ENCODE results near the gene CACNB3. TPM values are rescaled to one million over a fixed set of nuclear protein-coding genes. Genes with fewer than 3 reads are reported as not detected.

The CACNB3 gene
- total RNA-seq, 1 donor: 15.2 TPM

GRCh38 chr12:48803675-48804074, 14.6 kb upstream of the CACNB3 start:
- Histone ChIP-seq H4K20me1 (ENCODE audit: insufficient read depth, low read length) (no peaks in the 10 kb centered on the region), H3K4me2 (ENCODE audit: insufficient read depth, low read length) (no peak overlapping the region), H2AFZ (ENCODE audit: low read length) (no peak overlapping the region), H3K27ac (ENCODE audit: low read depth, low read length) (no peak overlapping the region), H3K36me3 (ENCODE audit: insufficient read depth, low read length) (no peaks in the 10 kb centered on the region), H3K9me3 (ENCODE audit: low read depth, low read length) (no peaks in the 10 kb centered on the region), H3K4me1 (ENCODE audit: insufficient read depth, low read length) (no peaks in the 10 kb centered on the region), H3K4me3 (ENCODE audit: insufficient read depth, low read length) (no peak overlapping the region), H3K79me2 (ENCODE audit: insufficient read depth, low read length) (no peaks in the 10 kb centered on the region), H3K27me3 (ENCODE audit: insufficient read depth, low read length) (peaks cover 4% of the 10 kb centered on the region)
- no peak for DNase-seq (ENCODE audit: insufficient read length, low spot score, missing footprints)
- no peak for TF ChIP-seq CTCF (IDR thresholded peaks at IDR 0.05; ENCODE audit: extremely low read depth, low read depth, low read length)

- TF ChIP-seq CTCF (IDR thresholded peaks at IDR 0.05; ENCODE audit: extremely low read depth, low read depth, low read length): no peak
- Histone ChIP-seq H3K79me2 (ENCODE audit: insufficient read depth, low read length) (no peaks in the 10 kb centered on the region), H3K4me3 (ENCODE audit: insufficient read depth, low read length) (no peak overlapping the region), H3K27me3 (ENCODE audit: insufficient read depth, low read length) (no peaks in the 10 kb centered on the region), H3K36me3 (ENCODE audit: insufficient read depth, low read length) (no peaks in the 10 kb centered on the region), H3K27ac (ENCODE audit: low read depth, low read length) (no peak overlapping the region), H3K9me3 (ENCODE audit: low read depth, low read length) (no peaks in the 10 kb centered on the region), H3K4me2 (ENCODE audit: insufficient read depth, low read length) (no peak overlapping the region), H2AFZ (ENCODE audit: low read length) (no peak overlapping the region), H4K20me1 (ENCODE audit: insufficient read depth, low read length) (no peaks in the 10 kb centered on the region), H3K4me1 (ENCODE audit: insufficient read depth, low read length) (peaks cover 25% of the 10 kb centered on the region)
- DNase-seq (ENCODE audit: insufficient read length, low spot score, missing footprints): peak; percentile 41
Observed at GRCh38 chr12:48807981-48808380, 10.3 kb upstream of the CACNB3 start.

- no peaks in the 10 kb centered on the region for H4K20me1 ChIP-seq (ENCODE audit: insufficient read depth, low read length)
- H3K27ac ChIP-seq (ENCODE audit: low read depth, low read length): peak overlapping the region; percentile 79
- peak overlapping the region; percentile 68 for H3K4me2 ChIP-seq (ENCODE audit: insufficient read depth, low read length)
- peaks cover 44% of the 10 kb centered on the region for H3K4me1 ChIP-seq (ENCODE audit: insufficient read depth, low read length)
- H3K36me3 ChIP-seq (ENCODE audit: insufficient read depth, low read length): no peaks in the 10 kb centered on the region
- H3K9me3 ChIP-seq (ENCODE audit: low read depth, low read length): no peaks in the 10 kb centered on the region
- peak; percentile 95 for DNase-seq (ENCODE audit: insufficient read length, low spot score, missing footprints)
- peak overlapping the region; percentile 32 for H3K4me3 ChIP-seq (ENCODE audit: insufficient read depth, low read length)
- H2AFZ ChIP-seq (ENCODE audit: low read length): peak overlapping the region; percentile 76
- no peaks in the 10 kb centered on the region for H3K27me3 ChIP-seq (ENCODE audit: insufficient read depth, low read length)
- H3K79me2 ChIP-seq (ENCODE audit: insufficient read depth, low read length): peaks cover 10% of the 10 kb centered on the region
- TF ChIP-seq CTCF (IDR thresholded peaks at IDR 0.05; ENCODE audit: extremely low read depth, low read depth, low read length): no peak
Observed at GRCh38 chr12:48810903-48811431, 7.3 kb upstream of the CACNB3 start.

GRCh38 chr12:48811437-48812090, 6.7 kb upstream of the CACNB3 start:
- no peak for TF ChIP-seq CTCF (IDR thresholded peaks at IDR 0.05; ENCODE audit: extremely low read depth, low read depth, low read length)
- Histone ChIP-seq H3K4me1 (ENCODE audit: insufficient read depth, low read length) (peaks cover 48% of the 10 kb centered on the region), H3K4me3 (ENCODE audit: insufficient read depth, low read length) (peak overlapping the region; percentile 1), H3K9me3 (ENCODE audit: low read depth, low read length) (no peaks in the 10 kb centered on the region), H3K79me2 (ENCODE audit: insufficient read depth, low read length) (peaks cover 14% of the 10 kb centered on the region), H4K20me1 (ENCODE audit: insufficient read depth, low read length) (no peaks in the 10 kb centered on the region), H2AFZ (ENCODE audit: low read length) (peak overlapping the region; percentile 3), H3K36me3 (ENCODE audit: insufficient read depth, low read length) (no peaks in the 10 kb centered on the region), H3K4me2 (ENCODE audit: insufficient read depth, low read length) (peak overlapping the region; percentile 68), H3K27ac (ENCODE audit: low read depth, low read length) (peak overlapping the region; percentile 79), H3K27me3 (ENCODE audit: insufficient read depth, low read length) (no peaks in the 10 kb centered on the region)
- DNase-seq (ENCODE audit: insufficient read length, low spot score, missing footprints): no peak
